SK-N-SH treated with all-trans-retinoic acid at 6 μM for 48 hours (cell line): ENCODE results near the gene LYZ.

Experiments used
- ATAC-seq: fragments of 200-7000 bp; cut with Tn5 transposase; 3 replicates; pipeline ENCODE4 v1.9.1; 2020; ENCODE audit warnings: mild to moderate bottlenecking, moderate library complexity
- ARNTL ChIP-seq: fragments of 450-650 bp; formaldehyde crosslinking; IDR thresholded peaks from 2 replicates; pipeline ENCODE4 v1.5.0; 2020; ENCODE audit warnings: low read depth, mild to moderate bottlenecking, moderate library complexity, borderline replicate concordance
- BACH2 ChIP-seq: fragments of 250-450 bp; sonication (Bioruptor Pico); IDR thresholded peaks from 2 replicates; pipeline ENCODE4 v1.9.0; 2021; ENCODE audit warnings: mild to moderate bottlenecking, borderline replicate concordance
- CREB5 ChIP-seq: fragments of 250-450 bp; sonication (Bioruptor Pico); IDR thresholded peaks from 2 replicates; pipeline ENCODE4 v1.5.1; 2020; ENCODE audit warnings: low read depth, mild to moderate bottlenecking, moderate library complexity
- CSDC2 ChIP-seq: fragments of 250-450 bp; sonication (Bioruptor Pico); IDR thresholded peaks from 2 replicates; pipeline ENCODE4 v1.5.0; 2020; ENCODE audit warnings: mild to moderate bottlenecking, moderate library complexity
- CSRNP3 ChIP-seq: fragments of 250-450 bp; sonication (Bioruptor Pico); IDR thresholded peaks from 2 replicates; pipeline ENCODE4 v1.5.1; 2021; ENCODE audit warnings: mild to moderate bottlenecking, moderate library complexity
- ESRRG ChIP-seq: fragments of 250-450 bp; sonication (Bioruptor Pico); IDR thresholded peaks from 2 replicates; pipeline ENCODE4 v1.6.1; 2021; ENCODE audit warnings: mild to moderate bottlenecking
- GLIS3 ChIP-seq: fragments of 250-450 bp; sonication (Bioruptor Pico); IDR thresholded peaks from 2 replicates; pipeline ENCODE4 v1.5.0; 2020; ENCODE audit warnings: mild to moderate bottlenecking, moderate library complexity
- ISL1 ChIP-seq: fragments of 250-450 bp; sonication (Bioruptor Pico); IDR thresholded peaks from 2 replicates; pipeline ENCODE4 v2.1.2; 2022; ENCODE audit warnings: mild to moderate bottlenecking, moderate library complexity
- OSR1 ChIP-seq: fragments of 250-450 bp; sonication (Bioruptor Pico); IDR thresholded peaks from 2 replicates; pipeline ENCODE4 v1.8.0; 2022; ENCODE audit warnings: moderate library complexity, mild to moderate bottlenecking, inconsistent platforms
- PPARA ChIP-seq: fragments of 250-450 bp; sonication (Bioruptor Pico); IDR thresholded peaks from 2 replicates; pipeline ENCODE4 v1.5.0; 2020; ENCODE audit warnings: mild to moderate bottlenecking, borderline replicate concordance
- RARB ChIP-seq: fragments of 250-450 bp; sonication (Bioruptor Pico); IDR thresholded peaks from 2 replicates; pipeline ENCODE4 v1.8.0; 2021; ENCODE audit warnings: mild to moderate bottlenecking, moderate library complexity
- SNAI2 ChIP-seq: fragments of 250-450 bp; sonication (Bioruptor Pico); IDR thresholded peaks from 2 replicates; pipeline ENCODE4 v1.5.0; 2020; ENCODE audit warnings: mild to moderate bottlenecking, moderate library complexity
- TCF4 ChIP-seq: fragments of 250-450 bp; sonication (Bioruptor Pico); IDR thresholded peaks from 2 replicates; pipeline ENCODE4 v1.8.0; 2021; ENCODE audit warnings: mild to moderate bottlenecking, moderate library complexity, borderline replicate concordance
- TOX ChIP-seq: fragments of 250-450 bp; sonication (Bioruptor Pico); IDR thresholded peaks from 2 replicates; pipeline ENCODE4 v1.8.0; 2021; ENCODE audit warnings: mild to moderate bottlenecking, moderate library complexity, borderline replicate concordance
- TSHZ2 ChIP-seq: fragments of 250-450 bp; sonication (Bioruptor Pico); IDR thresholded peaks from 2 replicates; pipeline ENCODE4 v1.5.0; 2020; ENCODE audit warnings: mild to moderate bottlenecking, moderate library complexity
- ZC3H10 ChIP-seq: fragments of 250-450 bp; sonication (Bioruptor Pico); IDR thresholded peaks from 2 replicates; pipeline ENCODE4 v1.5.1; 2021; ENCODE audit warnings: mild to moderate bottlenecking, moderate library complexity
- ZFP3 ChIP-seq: fragments of 250-450 bp; sonication (Bioruptor Pico); IDR thresholded peaks from 2 replicates; pipeline ENCODE4 v1.5.0; 2020; ENCODE audit warnings: mild to moderate bottlenecking, moderate library complexity
- ZFP30 ChIP-seq: fragments of 450-650 bp; formaldehyde crosslinking; IDR thresholded peaks from 2 replicates; pipeline ENCODE4 v1.5.0; 2022; ENCODE audit warnings: mild to moderate bottlenecking, moderate library complexity
- ZNF565 ChIP-seq: fragments of 450-650 bp; formaldehyde crosslinking; conservative IDR thresholded peaks from 2 replicates; pipeline ENCODE4 v1.5.0; 2020; ENCODE audit warnings: low read depth, mild to moderate bottlenecking, moderate library complexity
- ZNF70 ChIP-seq: fragments of 450-650 bp; formaldehyde crosslinking; IDR thresholded peaks from 2 replicates; pipeline ENCODE4 v1.5.0; 2020; ENCODE audit warnings: mild to moderate bottlenecking, moderate library complexity
- ZNF8 ChIP-seq: fragments of 450-650 bp; formaldehyde crosslinking; IDR thresholded peaks from 2 replicates; pipeline ENCODE4 v1.5.0; 2020; ENCODE audit warnings: mild to moderate bottlenecking, moderate library complexity
- TF ChIP-seq, protein P1 (sequence below): fragments of 250-450 bp; sonication (Bioruptor Pico); IDR thresholded peaks from 2 replicates; pipeline ENCODE4 v1.8.0; 2020; ENCODE audit warnings: mild to moderate bottlenecking, moderate library complexity, borderline replicate concordance
- TF ChIP-seq, protein P2 (sequence below): fragments of 250-450 bp; sonication (Bioruptor Pico); IDR thresholded peaks from 2 replicates; pipeline ENCODE4 v1.8.0; 2021; ENCODE audit warnings: low read depth, mild to moderate bottlenecking, moderate library complexity, borderline replicate concordance

The LYZ gene

GRCh38 chr12:69342421-69342820 lies 5.8 kb upstream of the LYZ start:
- ATAC-seq = no peak
- TF ChIP-seq BACH2 (CRISPR knock-in tag) = no peak
- TF ChIP-seq ZC3H10 (CRISPR knock-in tag) = no peak
- no peak for TF ChIP-seq ZNF8 (CRISPR knock-in tag)
- TF ChIP-seq, protein P1, sequence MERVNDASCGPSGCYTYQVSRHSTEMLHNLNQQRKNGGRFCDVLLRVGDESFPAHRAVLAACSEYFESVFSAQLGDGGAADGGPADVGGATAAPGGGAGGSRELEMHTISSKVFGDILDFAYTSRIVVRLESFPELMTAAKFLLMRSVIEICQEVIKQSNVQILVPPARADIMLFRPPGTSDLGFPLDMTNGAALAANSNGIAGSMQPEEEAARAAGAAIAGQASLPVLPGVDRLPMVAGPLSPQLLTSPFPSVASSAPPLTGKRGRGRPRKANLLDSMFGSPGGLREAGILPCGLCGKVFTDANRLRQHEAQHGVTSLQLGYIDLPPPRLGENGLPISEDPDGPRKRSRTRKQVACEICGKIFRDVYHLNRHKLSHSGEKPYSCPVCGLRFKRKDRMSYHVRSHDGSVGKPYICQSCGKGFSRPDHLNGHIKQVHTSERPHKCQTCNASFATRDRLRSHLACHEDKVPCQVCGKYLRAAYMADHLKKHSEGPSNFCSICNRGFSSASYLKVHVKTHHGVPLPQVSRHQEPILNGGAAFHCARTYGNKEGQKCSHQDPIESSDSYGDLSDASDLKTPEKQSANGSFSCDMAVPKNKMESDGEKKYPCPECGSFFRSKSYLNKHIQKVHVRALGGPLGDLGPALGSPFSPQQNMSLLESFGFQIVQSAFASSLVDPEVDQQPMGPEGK (CRISPR knock-in tag) = no peak
- TF ChIP-seq ZFP3 (CRISPR knock-in tag) = no peak
- TF ChIP-seq ZNF565 = no peak
- TF ChIP-seq, protein P2, sequence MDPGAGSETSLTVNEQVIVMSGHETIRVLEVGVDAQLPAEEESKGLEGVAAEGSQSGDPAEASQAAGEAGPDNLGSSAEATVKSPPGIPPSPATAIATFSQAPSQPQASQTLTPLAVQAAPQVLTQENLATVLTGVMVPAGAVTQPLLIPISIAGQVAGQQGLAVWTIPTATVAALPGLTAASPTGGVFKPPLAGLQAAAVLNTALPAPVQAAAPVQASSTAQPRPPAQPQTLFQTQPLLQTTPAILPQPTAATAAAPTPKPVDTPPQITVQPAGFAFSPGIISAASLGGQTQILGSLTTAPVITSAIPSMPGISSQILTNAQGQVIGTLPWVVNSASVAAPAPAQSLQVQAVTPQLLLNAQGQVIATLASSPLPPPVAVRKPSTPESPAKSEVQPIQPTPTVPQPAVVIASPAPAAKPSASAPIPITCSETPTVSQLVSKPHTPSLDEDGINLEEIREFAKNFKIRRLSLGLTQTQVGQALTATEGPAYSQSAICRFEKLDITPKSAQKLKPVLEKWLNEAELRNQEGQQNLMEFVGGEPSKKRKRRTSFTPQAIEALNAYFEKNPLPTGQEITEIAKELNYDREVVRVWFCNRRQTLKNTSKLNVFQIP (CRISPR knock-in tag) = no peak
- TF ChIP-seq TSHZ2 = no peak
- no peak for TF ChIP-seq CSDC2 (CRISPR knock-in tag)
- no peak for TF ChIP-seq PPARA (CRISPR knock-in tag)
- no peak for TF ChIP-seq GLIS3
- no peak for TF ChIP-seq OSR1

GRCh38 chr12:69343357-69343756 lies 4.8 kb upstream of the LYZ start:
- TF ChIP-seq ZNF8 (CRISPR knock-in tag) (no peak), ARNTL (CRISPR knock-in tag) (no peak), PPARA (CRISPR knock-in tag) (no peak), ZNF70 (CRISPR knock-in tag) (no peak), TCF4 (CRISPR knock-in tag) (no peak), CREB5 (no peak), TOX (CRISPR knock-in tag) (no peak), ESRRG (CRISPR knock-in tag) (no peak), ZC3H10 (CRISPR knock-in tag) (no peak), RARB (no peak), ZNF565 (no peak), ZFP30 (CRISPR knock-in tag) (no peak), CSRNP3 (CRISPR knock-in tag) (no peak), GLIS3 (no peak), SNAI2 (CRISPR knock-in tag) (no peak), CSDC2 (CRISPR knock-in tag) (no peak), ISL1 (CRISPR knock-in tag) (no peak)
- TF ChIP-seq, protein P2 (CRISPR knock-in tag) = no peak
- no peak for ATAC-seq
